ENCODE data around the gene PCDH15.
"Not testable (repeated sequence)": the region's sequence is repeated elsewhere in the genome, so short reads cannot be mapped to it uniquely, and the experiment has no call there.

PCDH15 gene

GRCh38 chr10:54531296-54531695 is 269.7 kb downstream of the PCDH15 start:
- no peak for DNase-seq

- no peak for DNase-seq
Observed at GRCh38 chr10:54530299-54530698, 270.7 kb downstream of the PCDH15 start.

DNA sequence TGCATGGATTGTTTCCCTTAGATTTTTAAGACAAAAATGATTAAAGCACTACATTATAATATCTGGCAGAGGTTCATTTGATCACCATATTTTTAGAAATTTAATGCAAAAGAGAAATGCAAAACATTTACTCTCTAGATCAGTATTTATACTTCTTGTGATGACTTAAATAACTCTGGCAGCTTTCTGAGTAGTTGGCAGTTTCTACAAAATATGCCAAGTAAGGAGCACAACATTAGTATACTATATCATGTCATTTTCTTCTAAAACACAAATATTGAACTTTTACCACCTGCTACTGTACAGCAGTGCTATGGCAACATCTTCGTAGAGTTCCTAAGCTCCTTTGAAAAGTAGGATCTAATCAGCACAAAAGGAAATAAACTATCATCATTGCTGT is 275.2 kb downstream of the PCDH15 start:
- DNase-seq = no peak

DNA sequence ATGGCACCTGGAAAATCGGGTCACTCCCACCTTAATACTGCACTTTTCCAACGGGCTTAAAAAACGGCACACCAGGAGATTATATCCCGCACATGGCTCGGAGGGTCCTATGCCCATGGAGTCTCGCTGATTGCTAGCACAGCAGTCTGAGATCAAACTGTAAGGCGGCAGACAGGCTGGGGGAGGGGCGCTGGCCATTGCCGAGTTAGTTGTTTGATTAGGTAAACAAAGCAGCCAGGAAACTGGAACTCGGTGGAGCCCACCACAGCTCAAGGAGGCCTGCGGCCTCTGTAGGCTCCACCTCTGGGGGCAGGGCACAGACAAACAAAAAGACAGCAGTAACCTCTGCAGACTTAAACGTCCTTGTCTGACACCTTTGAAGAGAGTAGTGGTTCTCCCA is 285.8 kb downstream of the PCDH15 start:
- not testable (repeated sequence) for DNase-seq

GRCh38 chr10:54503863-54504262 is 297.2 kb downstream of the PCDH15 start:
- DNase-seq = no peak

- no peak for DNase-seq
Observed at GRCh38 chr10:54501929-54502328, 299.1 kb downstream of the PCDH15 start.

GRCh38 chr10:54496852-54497251 is 304.2 kb downstream of the PCDH15 start:
- no peak for DNase-seq

- DNase-seq = no peak
Observed at GRCh38 chr10:54487743-54488142, 313.3 kb downstream of the PCDH15 start.

DNA sequence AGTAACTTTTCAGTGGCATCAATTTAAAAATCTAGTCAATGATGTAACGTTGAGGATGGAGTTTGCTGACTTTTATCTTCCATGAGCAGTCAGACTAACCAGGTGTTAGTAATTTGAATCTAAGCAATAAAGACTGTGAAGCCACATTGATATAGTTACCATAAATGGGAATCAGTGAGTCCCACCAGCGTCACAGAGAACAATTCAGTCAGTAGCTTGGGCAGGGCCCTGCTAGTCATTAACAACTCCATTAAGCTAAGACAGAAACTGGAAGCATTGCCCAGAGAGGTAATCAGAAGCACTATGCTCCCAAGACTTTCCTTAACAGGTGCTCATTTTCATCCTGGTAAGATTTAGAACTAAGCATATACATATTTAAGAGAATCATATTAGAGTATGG is 315.1 kb downstream of the PCDH15 start:
- DNase-seq = no peak

DNA sequence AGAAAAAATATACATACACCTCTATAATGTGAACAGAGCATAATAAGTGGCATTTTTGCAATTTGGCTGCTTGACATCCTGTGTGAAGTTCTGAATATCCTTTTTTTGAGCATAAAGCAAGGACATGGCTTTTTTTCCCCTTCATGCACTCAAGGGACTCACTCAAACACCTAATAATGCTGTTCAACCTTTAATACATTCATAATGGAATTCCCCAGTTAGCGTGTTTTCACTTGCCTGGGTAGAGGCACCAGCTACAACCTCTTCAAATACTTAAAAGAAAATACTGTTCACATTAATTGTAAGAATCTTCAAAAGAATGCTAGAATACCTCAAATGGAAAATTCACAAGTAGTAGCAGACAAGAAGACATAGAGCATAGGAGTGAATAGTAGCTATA is 316.8 kb downstream of the PCDH15 start:
- no peak for DNase-seq

- DNase-seq = no peak
Observed at GRCh38 chr10:54478601-54479000, 322.4 kb downstream of the PCDH15 start.

DNA sequence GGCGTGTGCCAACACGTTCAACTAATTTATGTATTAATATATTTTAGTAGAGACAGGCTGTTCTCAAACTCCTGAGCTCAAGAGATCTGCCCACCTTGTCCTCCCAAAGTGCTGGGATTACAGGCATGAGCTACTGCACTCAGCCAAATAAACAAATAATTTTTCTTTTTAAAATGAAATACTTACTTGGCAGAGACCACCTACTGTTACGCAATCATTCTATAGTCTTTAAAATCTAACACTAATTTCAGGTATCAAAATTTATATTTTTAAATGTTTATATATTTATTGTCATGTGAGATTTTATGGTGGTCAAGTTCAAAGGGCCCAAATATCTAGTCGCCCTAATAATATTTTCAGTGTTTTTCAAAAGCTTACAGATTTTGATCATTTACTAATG is 323.3 kb downstream of the PCDH15 start:
- no peak for DNase-seq

DNA sequence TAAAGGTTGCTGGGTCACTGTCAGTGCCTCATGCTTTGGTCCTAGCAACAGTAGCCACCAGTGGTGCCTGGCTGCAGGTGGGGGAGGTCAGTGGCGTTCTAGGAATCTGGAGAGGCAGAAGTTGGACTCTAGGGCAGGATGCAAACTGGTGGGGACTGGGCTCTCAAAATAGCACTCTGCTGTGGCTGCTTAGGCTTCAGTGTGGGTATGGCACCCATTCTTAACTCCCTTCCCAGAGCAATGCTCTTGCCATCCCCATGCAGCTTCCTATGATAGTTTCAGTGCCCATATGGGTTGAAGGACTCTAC is 330.8 kb downstream of the PCDH15 start:
- DNase-seq = no peak

DNA sequence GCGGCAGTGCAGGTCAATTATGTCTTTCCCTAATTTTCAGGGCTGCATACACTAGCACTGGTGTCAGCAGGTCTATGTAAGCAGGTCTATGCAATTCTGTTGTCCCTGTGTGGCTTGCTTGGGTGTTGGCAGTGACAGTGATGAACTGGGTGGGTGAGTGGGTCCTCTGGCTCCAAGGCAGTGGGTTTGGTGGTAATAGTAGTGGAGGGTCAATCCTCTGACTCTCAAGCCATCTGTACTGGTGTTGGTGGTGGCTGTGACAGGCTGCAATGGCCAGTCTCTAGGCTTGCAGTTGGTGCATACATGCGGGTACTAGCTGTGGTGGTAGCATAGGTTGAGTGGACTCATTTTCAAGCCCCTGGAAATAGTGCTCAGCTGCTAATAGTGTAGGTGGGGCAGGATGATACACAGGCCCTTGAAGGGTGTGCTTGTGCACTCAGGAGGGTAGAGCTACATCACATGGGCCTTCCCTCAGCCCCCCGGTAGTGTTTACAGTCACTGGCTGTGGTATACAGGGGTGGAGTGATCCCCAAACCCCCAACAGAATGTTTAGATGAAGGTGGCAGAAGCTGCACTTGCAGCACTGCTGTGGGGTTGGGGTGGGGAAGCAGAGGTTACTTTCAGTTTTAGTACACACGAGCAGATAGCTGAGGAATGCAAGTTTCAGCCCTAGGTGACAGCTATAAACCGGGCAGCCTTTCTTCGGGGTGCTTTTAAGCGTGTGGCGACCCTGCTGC is 331.3 kb downstream of the PCDH15 start:
- DNase-seq = no peak

DNA sequence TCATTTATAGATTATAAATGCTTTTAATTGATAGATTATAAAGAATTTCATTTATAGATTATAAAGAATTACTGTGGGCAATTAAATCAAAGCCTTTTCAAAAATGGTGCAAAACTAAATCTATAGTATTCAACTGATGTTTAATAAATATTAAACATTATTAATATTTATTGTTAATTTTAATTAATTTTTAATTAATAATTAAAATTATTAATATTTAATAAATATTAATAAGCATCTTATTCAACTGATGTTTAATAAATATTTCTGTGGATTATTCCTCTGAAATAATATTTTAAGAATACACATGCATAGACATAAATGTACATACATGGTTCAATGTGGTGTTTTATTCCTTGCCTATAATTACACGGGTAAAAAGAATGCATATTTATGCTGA is 346.8 kb downstream of the PCDH15 start:
- no peak for DNase-seq

- DNase-seq = no peak
Observed at GRCh38 chr10:54449056-54449455, 352.0 kb downstream of the PCDH15 start.

DNA sequence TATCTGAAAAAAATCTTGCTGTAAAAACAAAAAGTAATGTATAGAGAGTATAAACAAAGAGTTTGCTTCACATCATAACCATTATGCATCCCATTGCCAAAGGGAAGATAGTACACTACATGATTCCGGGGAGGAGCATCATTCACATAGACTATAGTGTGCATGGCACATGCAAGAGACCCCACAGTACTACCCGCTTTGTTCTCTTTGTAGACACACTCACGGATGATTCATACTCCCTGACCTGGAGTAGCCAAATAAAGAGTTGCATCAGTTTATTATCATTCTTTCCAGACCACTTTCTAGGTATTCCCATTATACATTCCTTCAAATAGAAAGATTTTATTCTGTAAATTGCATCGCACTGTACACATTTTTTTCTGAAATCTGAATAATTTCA is 356.9 kb downstream of the PCDH15 start:
- no peak for DNase-seq

- DNase-seq = no peak
Observed at GRCh38 chr10:54441275-54441674, 359.8 kb downstream of the PCDH15 start.

- no peak for DNase-seq
Observed at GRCh38 chr10:54434782-54435181, 366.2 kb downstream of the PCDH15 start.

- DNase-seq = no peak
Observed at GRCh38 chr10:54415483-54415882, 385.5 kb downstream of the PCDH15 start.

DNA sequence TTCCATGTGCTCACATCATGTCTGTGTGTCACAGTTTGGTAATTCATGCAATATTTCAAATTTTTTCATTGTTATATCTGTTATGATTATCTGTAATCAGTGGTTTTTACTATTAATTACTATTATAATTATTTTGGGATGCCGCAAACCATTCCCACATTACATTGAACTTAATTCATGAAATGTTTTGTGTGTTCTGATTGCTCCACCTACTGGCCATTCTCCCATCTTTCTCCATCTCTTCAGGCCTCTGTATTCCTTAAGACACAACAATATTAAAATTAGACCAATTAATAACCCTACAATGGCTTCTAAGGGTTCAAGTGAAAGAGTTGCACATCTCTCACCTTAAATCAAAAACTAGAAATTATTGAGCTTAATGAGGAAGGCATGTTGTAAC is 398.5 kb downstream of the PCDH15 start:
- no peak for DNase-seq

- DNase-seq = no peak
Observed at GRCh38 chr10:54396031-54396430, 405.0 kb downstream of the PCDH15 start.

- DNase-seq = not testable (repeated sequence)
Observed at GRCh38 chr10:54394598-54394997, 406.4 kb downstream of the PCDH15 start.

- no peak for DNase-seq
Observed at GRCh38 chr10:54372179-54372578, 428.9 kb downstream of the PCDH15 start.

DNA sequence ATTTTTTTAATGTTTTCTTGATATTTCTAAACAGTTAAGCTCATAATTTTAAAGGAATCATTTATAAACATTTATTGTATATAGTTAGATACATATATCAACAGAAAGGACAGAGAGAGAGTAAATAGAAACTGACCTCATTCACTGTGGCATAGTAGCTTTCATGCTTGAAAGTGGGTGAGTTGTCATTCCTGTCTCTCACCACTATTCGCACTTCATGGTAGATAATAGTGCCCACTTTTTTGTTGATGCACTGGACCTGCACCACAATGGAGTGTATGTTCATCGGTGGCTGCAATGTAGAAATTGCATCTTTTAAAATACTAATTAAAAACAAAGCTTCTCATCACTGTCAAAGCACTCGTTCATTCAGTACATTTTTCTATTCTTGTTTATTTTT is 432.0 kb downstream of the PCDH15 start:
- no peak for DNase-seq

DNA sequence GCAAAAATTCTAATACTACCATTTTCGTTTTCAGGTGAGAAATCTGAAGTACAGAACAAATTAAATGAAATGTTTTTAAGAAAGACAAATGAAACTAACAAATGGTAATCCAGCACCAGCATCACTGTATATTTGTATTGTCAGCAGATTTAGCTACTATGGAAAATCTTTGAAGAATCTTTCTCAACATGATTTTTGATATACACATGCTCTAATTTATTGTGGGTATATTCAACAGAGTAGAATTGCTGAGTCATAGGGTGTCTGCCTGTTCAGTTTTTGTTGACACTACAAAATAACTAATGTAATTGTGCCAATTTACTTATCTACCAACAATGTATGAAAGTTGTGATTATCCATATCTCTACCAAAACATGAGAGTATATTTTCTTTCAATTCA is 437.6 kb downstream of the PCDH15 start:
- DNase-seq = no peak
